D721Med (cell line): ENCODE data around the gene SLC1A5.

Experiments used
- DNase-seq: peaks from one replicate; pipeline ENCODE4 v3.0.0; 2011; ENCODE audit warnings: low spot score; ENCODE audit not compliant: insufficient read length
- FAIRE-seq: peaks from 2 replicates; lab custom pipeline; 2011; peaks lifted over from hg19 to GRCh38; lab: Jason Lieb, UNC
- TF ChIP-seq, protein P1 (sequence below): IDR thresholded peaks from 2 replicates; pipeline ENCODE4 v1.5.1; 2012; ENCODE audit warnings: mild to moderate bottlenecking, control low read depth; ENCODE audit not compliant: insufficient read depth; ENCODE audit errors: missing control alignments

Gene SLC1A5

DNA sequence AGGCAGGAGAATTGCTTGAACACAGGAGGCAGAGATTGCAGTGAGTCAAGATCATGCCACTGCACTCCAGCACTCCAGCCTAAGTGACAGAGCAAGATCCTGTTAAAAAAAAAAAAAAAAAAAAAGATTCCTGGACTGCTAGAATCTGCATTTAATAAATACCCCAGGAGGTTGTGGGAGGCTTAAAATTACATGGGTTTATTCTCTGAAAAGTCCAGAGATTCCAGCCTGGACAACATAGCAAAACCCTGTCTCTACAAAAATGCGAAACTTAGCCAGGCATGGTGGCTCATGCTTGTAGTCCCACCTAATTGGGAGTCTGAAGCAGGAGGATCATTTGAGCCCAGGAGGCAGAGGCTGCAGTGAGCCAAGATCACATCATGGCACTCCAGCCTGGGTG lies 9.5 kb upstream of the SLC1A5 start:
- no peak for FAIRE-seq
- TF ChIP-seq, protein P1, sequence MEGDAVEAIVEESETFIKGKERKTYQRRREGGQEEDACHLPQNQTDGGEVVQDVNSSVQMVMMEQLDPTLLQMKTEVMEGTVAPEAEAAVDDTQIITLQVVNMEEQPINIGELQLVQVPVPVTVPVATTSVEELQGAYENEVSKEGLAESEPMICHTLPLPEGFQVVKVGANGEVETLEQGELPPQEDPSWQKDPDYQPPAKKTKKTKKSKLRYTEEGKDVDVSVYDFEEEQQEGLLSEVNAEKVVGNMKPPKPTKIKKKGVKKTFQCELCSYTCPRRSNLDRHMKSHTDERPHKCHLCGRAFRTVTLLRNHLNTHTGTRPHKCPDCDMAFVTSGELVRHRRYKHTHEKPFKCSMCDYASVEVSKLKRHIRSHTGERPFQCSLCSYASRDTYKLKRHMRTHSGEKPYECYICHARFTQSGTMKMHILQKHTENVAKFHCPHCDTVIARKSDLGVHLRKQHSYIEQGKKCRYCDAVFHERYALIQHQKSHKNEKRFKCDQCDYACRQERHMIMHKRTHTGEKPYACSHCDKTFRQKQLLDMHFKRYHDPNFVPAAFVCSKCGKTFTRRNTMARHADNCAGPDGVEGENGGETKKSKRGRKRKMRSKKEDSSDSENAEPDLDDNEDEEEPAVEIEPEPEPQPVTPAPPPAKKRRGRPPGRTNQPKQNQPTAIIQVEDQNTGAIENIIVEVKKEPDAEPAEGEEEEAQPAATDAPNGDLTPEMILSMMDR, result no peak
- DNase-seq, result no peak

DNA sequence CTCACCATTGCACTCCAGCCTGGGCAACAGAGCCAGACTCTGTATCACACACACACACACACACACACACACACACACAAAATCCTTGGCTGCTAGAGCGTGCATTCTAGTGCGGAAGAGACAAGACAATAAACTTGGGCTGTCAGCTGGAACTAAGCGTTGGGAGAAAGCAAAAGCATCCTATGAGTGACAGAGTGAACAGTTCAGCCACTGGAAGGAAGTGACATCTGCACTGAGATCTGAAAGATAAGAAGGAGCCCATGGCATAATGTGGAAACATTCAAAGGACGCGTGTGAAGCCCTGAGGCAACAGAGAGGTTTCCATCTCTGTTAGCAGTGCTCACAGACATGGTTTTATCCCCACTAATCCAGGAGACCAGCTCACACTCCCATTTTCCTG lies 3.5 kb upstream of the SLC1A5 start:
- FAIRE-seq (no peak), DNase-seq (no peak)
- TF ChIP-seq, protein P1, result no peak

DNA sequence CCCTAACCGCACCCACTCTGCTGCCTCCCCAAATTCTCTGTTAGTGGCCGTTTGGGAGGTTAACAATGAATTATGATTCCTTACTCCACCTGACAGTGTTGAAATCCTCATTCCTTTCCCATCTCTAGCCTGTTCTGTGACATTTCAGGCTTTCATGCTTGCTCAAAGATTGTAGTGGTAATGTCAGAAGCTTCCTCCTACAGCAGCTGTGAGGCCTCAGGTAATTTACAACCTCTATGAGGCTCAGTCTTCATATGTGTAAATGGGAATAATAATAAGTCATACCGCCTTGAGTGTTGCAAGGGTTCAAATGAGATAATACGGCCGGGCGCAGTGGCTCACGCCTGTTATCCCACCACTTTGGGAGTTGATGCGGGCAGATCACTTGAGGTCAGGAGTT lies 977 bp upstream of the SLC1A5 start:
- TF ChIP-seq, protein P1, result no peak
- no peak for FAIRE-seq
- no peak for DNase-seq

DNA sequence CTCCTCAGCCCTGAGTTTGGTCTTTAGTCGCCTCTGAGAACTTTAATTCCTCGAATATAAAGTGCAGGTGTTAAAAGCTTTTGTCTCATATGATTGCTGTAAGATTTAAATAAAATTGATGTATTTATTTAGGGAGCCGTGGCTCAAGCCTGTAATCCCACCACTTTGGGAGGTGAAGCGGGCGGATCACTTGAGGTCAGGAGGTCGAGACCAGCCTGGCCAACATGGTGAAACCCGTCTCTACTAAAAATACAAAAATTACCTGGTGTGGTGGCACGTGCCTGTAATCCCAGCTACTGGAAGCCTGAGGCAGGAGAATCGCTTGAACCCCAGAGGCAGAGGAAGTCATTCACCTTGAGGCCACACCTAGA lies 559 bp upstream of the SLC1A5 start:
- TF ChIP-seq, protein P1, result no peak
- DNase-seq (no peak), FAIRE-seq (no peak)

DNA sequence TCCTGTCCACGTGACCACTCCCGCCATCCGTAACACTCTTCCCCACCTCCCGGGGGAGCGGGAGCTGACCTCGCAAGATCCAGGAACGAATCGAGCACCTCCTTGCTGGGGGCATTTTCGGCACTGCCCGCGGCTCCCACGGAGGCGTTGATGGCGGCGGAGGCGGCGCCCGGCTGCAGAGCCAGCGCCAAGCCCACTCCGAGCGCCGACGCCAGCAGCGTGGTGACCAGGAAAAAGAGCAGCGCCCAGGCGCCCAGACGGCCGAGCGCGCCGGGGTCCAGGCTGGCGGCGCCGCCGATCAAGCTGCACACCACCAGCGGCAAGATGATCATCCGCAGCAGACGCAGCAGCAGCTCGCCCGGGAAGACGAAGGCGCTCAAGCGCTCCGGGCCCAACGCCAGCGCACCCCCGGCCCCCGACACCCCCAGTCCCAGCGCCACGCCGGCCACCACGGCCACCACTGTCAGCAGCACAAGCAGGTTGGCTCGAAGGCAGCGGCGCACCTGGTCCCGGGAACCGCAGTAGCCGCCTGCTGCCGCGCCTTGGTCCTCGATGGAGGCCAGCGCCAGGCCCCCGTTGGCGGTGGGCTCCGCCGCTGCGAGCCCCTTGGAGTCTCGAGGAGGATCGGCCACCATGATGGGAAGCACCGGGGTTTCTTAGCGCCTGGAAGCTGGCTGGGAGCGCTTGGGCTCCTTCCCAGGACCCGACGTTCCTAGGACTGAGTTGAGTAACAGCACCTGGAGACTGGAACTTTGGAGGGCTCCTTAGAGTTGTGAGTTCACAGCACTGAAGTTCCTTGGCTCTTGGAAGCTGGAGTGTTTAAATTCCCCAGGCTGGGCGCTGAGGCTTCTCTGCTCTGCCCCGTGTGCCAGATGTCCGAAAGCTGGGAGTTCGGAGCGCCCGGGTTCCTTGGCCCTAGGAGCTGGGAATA lies 798 bp downstream of the SLC1A5 start:
- TF ChIP-seq, protein P1, result no peak
- FAIRE-seq (no peak), DNase-seq (peak; percentile 62)

DNA sequence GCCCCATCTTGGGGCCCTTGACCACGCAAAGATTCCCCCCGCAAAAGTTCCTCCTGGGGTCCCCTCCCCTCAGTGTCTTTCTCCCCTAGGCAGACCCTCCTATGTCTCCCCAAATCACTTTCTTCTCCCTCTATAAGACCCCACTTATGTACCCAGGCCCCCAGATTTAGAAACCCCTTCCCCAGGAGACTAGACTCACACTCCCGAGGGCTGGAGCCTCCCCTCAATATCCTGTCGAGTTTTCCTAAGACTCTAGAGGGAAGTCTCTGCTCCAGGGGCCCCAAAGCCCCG lies 1.4 kb downstream of the SLC1A5 start:
- TF ChIP-seq, protein P1, result no peak
- FAIRE-seq (no peak), DNase-seq (no peak)
